NCI-H82 (cell line): ENCODE results near the gene EFHC1.
"Not testable (repeated sequence)": the region's sequence is repeated elsewhere in the genome, so short reads cannot be mapped to it uniquely, and the experiment has no call there.

ENCODE experiments used
- DNase-seq: peaks from one replicate; lab custom pipeline; 2025; lab: John Stamatoyannopoulos, UW

The EFHC1 gene

DNA sequence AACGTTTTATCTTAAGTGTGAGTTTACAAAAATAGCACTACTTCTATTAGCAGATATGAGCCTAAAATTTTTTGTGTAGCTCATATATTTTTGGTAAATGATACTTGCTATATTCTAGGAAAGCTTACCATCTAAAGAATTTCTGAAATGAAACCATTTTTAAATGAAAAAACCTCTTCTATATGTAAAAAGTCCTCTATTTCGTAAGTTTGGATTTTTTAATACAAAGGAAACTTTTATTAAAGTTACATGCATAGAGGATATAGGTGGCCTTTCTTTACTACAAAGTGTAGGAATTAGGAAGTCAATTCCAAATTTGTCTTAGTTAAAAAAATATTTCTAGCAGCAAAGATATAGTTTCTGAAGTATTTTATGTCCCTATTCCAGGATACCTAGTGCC, 18.8 kb downstream of the EFHC1 start:
- DNase-seq: no peak

DNA sequence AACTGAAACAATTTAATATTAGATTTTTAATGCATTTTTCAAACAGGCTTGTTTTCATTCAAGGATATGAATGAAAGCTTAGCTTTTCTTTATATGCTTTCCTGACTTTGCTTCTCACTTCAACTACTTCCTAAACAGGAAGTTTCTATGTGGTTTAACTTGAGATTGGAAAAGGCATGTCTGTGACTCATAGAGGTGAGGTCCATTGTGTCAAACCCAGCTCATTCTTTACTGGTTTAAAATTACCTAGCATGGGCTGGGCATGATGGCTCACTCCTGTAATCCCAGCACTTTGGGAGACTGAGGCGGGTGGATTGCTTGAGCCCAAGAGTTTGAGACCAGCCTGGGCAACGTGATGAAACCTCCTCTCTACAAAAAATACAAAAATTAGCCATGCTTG, 34.4 kb downstream of the EFHC1 start:
- DNase-seq: no peak

DNA sequence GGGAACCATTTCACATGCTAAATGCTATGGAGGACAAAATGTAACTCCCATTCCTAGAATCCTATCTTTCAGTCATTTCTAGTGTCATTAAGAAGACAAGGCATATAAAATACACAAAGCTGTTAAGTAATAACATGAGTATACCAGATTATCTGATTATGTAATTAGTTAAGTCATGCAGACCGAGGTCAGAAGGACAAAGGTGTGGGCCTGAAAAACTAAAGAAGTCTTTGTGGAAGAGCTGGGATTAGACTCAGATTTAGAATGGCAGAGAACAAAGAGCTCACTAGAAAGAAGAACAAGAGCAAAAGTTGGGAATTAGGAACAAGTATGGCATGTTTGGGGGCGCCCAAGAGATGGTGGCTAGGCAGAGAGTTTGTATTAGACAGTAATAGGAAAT, 37.0 kb downstream of the EFHC1 start:
- DNase-seq: peak; percentile 88

DNA sequence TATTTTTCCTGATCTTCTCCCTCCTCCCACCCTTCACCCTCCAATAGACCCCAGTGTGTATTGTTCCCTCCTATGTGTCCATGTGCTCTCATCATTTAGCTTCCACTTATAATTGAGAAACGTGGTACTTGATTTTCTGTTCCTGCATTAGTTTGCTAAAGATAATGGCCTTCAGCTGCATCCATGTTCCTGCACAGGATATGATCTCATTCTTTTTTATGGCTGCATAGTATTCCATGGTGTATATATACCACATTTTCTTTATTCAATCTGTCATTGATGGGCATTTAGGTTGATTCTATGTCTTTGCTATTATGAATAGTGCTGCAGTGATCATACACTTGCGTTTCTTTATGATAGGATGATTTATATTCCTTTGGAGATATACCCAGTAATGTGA, 41.1 kb downstream of the EFHC1 start:
- DNase-seq: not testable (repeated sequence)

DNA sequence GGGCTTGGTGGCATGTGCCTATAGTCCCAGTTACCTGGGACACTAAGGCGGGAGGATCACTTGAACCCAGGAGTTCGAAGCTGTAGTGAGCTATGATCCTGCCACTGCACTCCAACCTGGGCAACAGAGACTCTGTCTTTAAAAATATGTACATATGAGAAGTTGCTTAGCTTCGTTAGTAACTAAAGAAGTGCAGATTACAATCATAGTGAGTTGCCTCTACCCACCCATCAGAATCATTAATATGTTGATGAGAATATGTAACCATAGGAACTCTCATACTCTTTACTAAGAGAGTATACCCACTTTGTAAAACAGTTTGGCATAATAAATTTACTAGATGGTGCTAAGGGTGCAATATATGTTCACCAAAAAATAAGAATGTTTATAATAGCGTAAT, 54.0 kb downstream of the EFHC1 start:
- no peak for DNase-seq

DNA sequence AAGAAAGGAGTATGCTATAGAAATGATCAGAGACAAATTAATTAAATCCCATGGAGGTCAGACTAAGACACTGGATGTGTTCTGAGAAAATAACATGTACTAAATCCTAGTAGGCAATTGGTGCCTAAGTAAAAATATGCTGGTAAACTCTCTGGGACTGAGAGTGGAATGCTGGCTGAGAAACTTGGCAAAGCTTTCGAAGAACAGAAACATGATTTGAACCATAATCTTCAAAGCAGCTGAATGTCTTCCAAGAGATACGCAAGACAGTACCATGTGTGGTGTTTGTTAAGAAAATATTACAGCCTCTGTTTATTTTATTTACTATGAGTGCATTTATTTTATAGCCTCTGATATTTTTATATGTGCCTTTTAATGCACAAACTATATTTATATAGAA, 55.2 kb downstream of the EFHC1 start:
- DNase-seq: no peak

DNA sequence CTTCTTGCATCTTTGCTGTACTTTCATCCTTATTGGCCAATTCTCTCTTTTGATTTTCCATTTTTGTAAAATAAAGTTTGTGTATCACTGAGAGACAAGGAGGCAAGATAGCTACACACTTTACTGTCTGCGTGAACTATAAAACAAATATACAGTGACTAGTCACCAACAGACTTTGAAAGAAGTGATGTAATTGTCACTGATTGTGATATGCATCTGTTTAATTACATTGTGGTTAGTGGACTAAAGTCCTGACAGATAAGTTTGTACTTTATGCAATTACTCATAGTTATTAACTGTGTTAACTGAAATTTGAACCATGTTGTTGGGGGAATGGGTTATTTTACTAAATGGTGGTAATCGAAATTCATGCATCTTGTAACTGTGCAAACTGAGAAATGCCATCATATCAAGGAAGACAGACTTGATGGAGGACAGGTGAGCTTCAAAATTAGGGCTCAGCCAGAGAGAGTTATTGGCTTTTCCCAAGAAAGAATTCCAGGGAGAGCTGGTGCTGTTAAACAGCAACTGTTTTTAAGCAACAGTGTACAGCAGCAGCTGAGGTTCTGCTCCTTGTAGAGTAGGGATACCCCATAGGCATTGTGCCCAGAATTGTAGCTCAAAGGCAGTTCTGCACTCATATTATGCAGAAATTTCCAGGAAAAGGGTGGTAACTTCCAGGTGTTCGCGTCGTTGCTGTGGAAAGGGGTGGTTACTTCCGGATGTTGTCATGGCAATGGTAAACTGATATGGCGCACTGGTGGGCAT, 62.9 kb downstream of the EFHC1 start:
- DNase-seq: no peak

DNA sequence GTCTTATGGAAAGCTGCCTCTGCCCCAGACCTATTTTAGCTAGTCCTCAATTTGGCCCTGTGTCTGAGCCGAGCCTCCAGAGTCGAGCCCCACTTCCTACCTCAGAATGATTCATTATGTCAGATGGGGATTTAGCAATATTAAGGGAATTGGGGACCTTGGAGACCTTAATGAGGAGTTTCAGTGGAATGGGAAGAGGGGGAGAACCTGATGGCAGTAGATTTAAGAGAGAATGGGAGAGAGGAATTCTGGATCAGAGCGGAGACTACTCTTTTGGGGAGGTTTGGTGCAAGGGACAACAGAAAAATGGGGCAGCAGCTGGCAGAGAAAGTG, 63.5 kb downstream of the EFHC1 start:
- no peak for DNase-seq

DNA sequence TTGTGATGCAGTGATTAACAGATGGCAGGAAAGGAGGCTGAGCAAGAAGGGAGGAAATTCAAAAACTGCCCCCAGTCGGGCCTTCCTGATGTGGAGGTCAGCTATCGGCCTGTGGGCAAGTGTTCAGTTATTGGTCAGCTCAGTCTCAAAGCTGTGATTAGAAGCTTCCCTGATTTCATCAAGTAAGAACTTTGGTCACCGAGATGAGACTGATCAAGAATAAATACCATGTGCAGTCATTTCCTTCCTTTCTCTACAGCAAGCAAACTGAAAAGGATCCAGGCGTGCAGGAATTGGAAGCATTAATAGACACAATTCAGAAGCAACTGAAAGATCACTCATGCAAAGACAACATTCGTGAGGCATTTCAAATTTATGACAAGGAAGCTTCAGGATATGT, 69.7 kb downstream of the EFHC1 start:
- no peak for DNase-seq

DNA sequence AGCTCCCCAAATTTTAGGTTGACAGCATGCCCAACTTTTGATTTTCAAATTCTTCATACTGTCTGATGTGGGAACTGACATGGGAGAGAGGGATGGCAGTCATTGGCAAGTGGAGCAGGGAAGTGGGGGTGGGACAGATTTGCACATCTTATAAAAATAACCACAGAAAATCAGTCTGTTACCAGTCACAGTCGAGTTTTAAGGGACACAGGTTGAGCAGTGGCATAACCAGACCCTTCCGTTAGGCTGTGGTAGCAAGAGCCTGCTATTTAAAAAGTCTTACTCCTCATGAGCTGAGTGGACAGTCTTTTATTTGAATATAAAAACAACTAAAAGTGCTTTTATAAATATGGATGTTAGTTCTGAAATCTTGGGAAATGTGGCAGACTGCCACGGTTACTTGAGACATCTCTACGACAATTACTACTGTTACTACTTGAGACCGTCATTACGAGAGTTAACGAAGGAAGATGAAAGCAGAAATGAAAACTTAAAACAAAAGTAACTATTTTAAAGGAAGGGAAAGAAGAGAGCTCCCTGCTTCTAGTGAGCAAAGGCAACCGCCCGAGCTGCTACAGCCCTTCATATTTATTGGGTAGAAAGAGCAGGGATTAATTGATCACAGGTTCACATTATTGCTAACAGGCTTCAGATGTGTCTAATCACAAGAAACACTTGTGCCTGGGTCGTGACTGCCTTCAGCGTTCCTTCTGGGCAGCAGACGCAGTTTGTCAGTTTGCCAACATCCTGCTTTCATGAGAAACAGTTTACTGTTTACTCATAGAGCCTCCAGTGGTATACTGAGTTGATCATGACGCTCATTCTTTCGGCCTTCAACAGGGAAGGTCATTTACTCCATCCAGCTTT, 71.3 kb downstream of the EFHC1 start:
- DNase-seq: no peak

DNA sequence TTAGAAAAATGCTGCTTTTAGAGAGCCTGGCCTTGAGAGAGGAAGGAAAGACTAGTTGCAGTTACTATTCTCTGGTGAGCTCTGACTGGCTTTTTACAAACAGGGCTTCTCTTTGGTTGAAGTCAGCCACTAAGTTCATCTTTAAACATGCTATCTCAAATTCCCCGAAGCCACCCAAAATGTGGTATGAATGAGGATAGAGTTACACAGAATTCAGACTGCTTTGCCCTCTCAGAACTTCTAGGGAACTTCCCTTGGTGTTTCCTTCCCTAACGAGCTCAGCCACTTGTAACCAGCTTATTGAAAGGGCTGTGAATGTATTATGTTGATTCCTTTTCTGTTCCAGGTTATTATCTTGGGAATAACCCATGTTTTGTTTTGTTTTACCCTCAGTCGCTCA, 73.5 kb downstream of the EFHC1 start:
- no peak for DNase-seq

DNA sequence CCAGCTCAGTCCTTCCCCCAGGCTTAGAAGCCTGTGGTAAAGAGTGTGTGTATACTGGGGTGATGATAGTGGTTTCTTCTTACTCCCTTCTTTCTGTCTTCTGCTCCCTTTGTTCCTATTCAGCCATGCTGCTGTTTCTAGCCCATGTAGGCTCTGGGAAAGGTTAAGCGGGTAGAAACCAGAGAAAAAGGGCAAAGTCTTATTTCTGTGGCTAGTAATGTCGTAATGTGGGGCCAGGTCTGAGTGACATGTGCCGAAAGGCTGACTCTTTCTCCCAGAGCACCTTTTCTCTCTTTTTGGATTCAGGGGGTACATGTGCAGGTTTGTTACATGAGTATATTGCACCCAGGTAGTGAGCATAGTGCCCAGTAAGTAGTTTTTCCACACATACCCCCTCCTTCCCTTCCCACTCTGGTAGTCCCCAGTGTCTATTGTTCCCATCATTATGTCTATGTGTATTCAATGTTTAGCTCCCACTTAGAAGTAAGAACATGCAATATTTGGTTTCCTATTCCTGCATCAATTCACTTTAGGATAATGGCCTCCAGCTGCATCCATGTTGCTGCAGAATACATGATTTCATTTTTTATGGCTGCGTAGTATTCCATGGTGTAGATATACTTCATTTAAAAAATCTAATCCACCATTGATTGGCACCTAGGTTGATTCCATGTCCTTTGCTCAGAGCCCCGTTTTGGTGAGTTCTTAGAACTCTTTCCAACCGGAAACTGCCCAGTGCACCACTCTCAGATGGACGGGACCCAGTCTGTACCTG, 74.3 kb downstream of the EFHC1 start:
- DNase-seq: no peak

DNA sequence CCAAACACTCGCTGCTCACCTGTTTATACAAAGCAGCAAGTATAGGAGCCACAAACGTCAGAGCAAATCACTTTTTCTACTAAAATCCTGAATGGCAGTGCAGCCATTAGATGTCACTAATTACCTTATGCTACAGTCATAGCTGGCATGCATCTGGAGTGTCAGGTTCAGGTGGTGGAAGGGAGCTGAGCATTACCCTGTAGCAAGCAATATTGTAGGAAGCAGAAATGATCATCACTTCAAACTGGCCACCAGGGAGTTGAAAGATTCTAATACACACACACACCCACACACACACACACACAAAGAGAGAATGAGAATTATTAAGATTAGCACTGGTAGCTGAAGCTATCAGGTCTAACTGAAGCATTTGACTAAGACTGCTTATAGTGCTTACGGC, 75.8 kb downstream of the EFHC1 start:
- DNase-seq: peak; percentile 23

DNA sequence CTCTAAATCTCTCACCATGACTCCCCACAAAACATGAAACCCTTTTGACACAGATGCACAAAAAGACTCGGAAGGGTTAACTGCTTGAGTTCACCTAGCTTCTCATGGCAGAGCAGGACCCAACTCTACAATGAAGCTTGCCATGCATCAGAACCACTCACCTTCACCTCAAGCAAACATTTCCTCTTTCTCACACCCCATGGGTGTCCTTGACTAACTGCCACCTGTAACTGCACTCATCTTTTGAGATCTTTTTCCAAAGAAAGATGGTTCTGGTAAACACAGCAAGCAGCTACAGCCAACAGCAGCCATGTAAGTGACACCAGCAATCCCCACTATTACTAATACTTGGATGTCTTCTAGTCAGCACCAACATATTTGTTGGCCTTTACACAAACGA, 76.5 kb downstream of the EFHC1 start:
- no peak for DNase-seq

DNA sequence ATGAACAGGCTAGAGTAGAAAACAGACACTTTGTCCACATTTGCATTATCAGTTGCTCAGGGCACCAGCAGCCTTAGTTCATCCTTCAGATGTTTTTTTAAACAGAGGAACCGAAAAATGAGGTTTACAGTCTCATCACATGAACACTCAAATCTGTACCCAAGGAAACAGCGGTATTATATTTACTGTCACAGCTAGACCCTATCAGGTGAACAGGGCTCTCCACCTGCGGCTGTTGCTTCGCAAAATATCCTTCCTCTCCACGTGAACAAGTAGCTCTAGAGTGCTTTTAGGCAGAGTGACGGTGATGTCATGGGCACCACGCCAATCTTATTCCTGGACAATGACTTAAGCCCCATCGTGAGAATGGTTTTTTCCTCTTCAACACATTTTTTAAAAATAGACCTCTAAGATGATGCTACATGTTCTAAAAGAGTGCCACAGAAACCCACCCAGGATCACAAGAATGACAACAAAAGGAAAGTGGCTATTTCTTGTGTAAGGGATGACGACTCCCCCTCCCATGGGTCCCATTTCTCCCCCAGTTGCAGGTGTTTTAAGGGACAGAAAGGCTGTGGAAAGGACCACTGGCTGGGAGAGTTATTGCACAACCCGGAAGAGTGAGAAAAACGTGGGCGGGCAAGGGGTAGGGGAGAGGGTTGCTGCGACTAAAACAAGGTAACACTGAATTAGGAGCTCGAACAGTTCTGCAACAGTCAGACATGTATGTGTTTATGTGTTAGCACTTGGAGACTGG, 77.7 kb downstream of the EFHC1 start:
- no peak for DNase-seq

DNA sequence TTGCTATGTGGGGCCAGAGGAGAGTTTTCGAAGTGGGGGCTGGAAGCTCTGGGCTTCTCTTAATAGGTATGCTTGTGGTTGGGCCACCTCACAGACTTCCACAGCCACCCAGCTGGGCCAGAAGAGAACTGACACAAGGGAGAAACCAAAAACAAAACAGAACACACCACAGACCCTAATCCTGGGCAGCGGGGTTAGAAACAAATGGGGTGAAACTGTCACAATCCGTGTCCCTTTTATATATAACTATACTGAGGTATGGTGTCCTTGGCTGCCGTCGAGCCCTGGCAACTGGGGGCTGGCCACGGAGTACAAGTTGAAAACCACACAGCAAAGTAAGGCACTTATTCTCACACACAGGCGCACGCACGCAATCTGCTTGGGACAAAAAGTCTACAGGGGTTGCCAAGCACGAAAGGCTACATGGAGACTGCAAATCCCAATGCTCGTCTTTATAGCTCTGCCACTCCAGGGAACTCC, 78.4 kb downstream of the EFHC1 start:
- DNase-seq: no peak

DNA sequence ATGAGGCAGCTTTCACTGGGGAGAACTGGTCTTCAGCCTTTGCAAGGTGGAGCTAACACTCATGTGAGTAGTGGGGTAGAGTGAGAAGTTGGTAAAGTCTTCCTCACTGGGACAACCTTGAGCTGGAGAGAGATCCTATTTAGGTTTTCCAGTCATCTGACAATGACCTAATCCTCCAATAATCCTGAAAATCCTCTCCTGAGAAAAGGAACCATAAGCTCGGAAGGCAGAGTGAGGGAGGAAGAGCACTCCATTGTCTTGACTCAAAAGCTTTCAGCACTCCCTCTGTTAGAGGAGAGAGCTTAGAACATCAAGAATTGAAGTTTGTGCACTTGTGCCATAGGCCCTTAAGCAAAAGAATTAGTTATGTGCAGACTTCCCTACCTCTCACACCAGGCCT, 78.9 kb downstream of the EFHC1 start:
- DNase-seq: peak; percentile 90

DNA sequence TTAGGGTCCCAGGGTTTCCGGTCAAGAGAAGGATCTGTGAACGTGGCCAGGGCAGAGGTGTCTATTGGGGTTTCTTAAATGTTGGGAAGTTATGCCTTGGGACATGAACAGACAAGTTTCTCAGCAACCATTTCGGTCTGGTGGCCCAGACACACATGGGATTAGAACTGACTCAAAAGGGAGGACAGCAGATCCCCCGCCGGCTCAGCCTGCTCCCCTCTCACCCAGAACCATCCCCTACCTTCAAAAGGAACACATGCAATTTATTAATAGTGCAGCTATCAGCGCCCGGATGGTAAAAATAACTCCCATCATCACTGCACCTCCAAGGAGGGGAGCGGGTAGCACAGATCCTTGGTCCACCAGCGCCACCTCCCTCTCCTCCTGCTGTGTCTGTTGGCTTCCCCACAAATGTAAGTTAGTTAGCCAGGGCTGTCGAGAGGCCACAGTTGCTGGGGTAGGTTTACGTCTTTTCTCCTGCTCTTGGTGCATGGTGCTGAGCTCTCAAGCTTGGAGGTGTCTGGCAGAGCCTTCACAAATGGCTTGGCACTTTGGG, 79.6 kb downstream of the EFHC1 start:
- DNase-seq: peak; percentile 13

DNA sequence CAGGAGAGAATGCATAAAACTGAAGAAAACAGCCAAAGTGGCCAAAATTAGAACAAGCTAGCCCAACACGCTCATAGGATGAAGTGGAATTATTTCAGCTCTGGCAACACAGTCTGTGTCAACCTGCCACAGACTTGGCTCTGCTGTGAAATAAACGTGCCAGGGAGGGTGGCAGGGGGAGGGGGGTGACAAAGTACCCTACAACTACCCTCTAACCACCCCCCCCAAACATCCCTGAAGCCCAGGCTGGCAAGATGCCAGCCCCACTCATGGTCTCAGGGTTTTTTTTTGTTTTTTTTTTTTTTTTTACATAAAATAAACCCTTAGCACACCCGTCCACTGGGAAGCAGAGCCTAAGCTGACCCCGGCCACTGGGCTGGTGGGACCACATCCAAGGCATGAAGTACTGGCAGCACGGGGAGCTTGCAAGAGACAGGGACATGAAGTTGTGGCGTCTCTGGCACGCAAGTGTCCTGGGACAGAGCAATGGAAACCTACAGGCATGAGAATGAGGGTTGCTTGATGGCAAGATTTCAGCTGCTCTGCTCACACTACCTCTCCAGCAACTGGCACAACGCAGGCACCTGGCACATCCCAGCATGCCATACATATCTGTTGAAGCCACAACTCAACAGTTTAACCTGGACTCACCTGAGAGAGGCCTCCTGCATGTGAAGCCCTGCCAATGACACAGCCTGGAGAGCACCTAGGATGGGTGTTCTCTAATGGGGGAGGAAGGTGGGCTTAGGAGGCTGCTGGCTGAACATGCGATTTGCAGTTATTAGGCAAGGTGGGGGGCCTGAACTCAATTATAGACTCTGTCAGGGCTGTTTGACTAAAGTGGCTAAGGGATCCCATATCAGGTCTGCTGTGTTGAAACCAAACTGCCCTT, 80.3 kb downstream of the EFHC1 start:
- no peak for DNase-seq

DNA sequence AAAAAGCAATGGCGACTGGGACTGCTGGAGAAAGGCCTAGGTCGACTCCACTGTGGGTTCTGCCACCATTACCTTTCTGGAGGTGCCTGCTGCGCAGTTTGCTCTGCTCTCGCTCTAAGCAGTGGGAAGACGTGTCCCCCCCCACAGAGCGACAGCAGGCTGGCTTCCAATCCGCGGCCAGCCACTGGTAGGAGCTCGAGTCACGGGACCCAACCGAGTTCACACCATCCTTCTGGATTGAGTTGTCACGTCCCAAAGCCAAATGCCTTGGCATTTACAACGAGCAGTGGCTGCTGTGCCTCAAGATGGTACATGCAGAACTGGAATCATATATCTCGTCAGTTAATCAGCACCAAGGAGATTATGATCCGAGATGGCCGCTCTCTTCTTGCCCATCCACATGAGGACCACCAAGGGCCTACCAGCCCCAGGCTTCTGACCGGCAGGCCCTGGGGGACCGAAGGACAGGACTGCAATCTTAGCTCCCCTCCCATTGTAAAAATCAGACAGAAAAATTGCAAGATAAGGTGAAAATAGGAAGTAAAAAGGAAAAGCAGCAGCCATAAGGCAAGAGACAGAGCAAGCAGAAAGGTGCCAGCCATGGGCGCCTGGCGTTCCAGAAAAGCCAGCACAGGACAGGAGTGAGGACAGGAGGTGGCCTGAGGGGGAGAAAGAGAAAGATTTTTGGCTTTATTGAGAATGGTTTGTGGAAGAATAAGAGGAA, 82.3 kb downstream of the EFHC1 start:
- no peak for DNase-seq
